H1 (cell line): Measurements from ENCODE around the gene ADGRA3. TPM values are rescaled to one million over a fixed set of nuclear protein-coding genes. Genes with fewer than 3 reads are reported as not detected.

ENCODE experiments used
- CTCF ChIA-PET: fragments of 300-600 bp; sonication (Branson Sonifier 250); formaldehyde crosslinking; loops from one replicate; lab custom pipeline; 2021; ENCODE audit not compliant: partially characterized antibody; lab: Charles Lee
- POLR2A ChIA-PET: fragments of 300-600 bp; sonication (Branson Sonifier 250); formaldehyde crosslinking; loops from one replicate; lab custom pipeline; 2021; ENCODE audit warnings: inconsistent platforms; ENCODE audit not compliant: partially characterized antibody; lab: Charles Lee
- DNase-seq, 2 experiments: peaks; one replicate each; pipeline versions ENCODE4 v3.0.0 to v3.0.0-alpha.2; 2010 to 2022; ENCODE audit warnings: low spot score in 2 of 2, low read depth in 1 of 2, mixed read lengths in 1 of 2
- FAIRE-seq: peaks from 2 replicates; lab custom pipeline; 2011; peaks lifted over from hg19 to GRCh38; lab: Jason Lieb, UNC
- H2AFZ ChIP-seq: 2 replicates; pipeline ENCODE4 v1.8.1; 2012; ENCODE audit warnings: low read length, inconsistent platforms
- H2AK5ac ChIP-seq: 2 replicates; pipeline ENCODE4 v1.6.1; 2013; ENCODE audit warnings: low read depth, low read length
- H2BK120ac ChIP-seq: replicated peaks from 2 replicates; pipeline ENCODE3; 2013; ENCODE audit warnings: low read depth, low read length, inconsistent platforms
- H2BK12ac ChIP-seq: 2 replicates; pipeline ENCODE4 v1.6.1; 2013; ENCODE audit warnings: low read depth, low read length
- H2BK15ac ChIP-seq: 2 replicates; pipeline ENCODE4 v1.6.1; 2013; ENCODE audit warnings: low read length
- H2BK20ac ChIP-seq: 2 replicates; pipeline ENCODE4 v1.6.1; 2013; ENCODE audit warnings: low read length
- H2BK5ac ChIP-seq: 2 replicates; pipeline ENCODE4 v1.6.1; 2013; ENCODE audit warnings: low read depth, low read length
- H3K14ac ChIP-seq: 2 replicates; pipeline ENCODE4 v1.6.1; 2013; ENCODE audit warnings: inconsistent platforms; ENCODE audit not compliant: insufficient read length
- H3K18ac ChIP-seq: 2 replicates; pipeline ENCODE4 v1.6.1; 2013; ENCODE audit warnings: low read length; ENCODE audit errors: extremely low read depth
- H3K23ac ChIP-seq: 2 replicates; pipeline ENCODE4 v1.6.1; 2013; ENCODE audit warnings: inconsistent platforms; ENCODE audit not compliant: insufficient read length
- H3K23me2 ChIP-seq: 2 replicates; pipeline ENCODE4 v1.6.1; 2013; ENCODE audit warnings: low read depth, low read length
- H3K27ac ChIP-seq: 2 replicates; pipeline ENCODE4 v1.6.1; 2011; ENCODE audit warnings: low read depth, low read length, inconsistent platforms
- H3K27me3 ChIP-seq, 4 experiments: replicated peaks in 1 of 4; 1 replicate in 1 of 4; 2 replicates in 3 of 4; pipeline versions ENCODE4 v1.6.1 to v1.8.1; 2011 to 2013; ENCODE audit warnings: low read length in 3 of 4, mild to moderate bottlenecking in 3 of 4, inconsistent platforms in 2 of 4, mixed read lengths in 2 of 4, moderate library complexity in 1 of 4; ENCODE audit not compliant: control insufficient read depth in 3 of 4, insufficient read depth in 3 of 4; ENCODE audit errors: extremely low read depth in 1 of 4
- H3K36me3 ChIP-seq, 4 experiments: 2 replicates each; pipeline versions ENCODE4 v1.6.1 to v1.8.1; 2011 to 2013; ENCODE audit warnings: mild to moderate bottlenecking in 4 of 4, low read length in 3 of 4, moderate library complexity in 2 of 4, control low read depth in 1 of 4, inconsistent platforms in 1 of 4; ENCODE audit not compliant: insufficient read depth in 4 of 4, control insufficient read depth in 2 of 4
- H3K4ac ChIP-seq: replicated peaks from 2 replicates; pipeline ENCODE3; 2013; ENCODE audit warnings: low read length, low read depth, mixed read lengths, inconsistent platforms; ENCODE audit not compliant: insufficient read length
- H3K4me1 ChIP-seq, 4 experiments: replicated peaks in 1 of 4; 1 replicate in 1 of 4; 2 replicates in 3 of 4; pipeline versions ENCODE4 v1.6.1 to v1.8.1; 2011 to 2013; ENCODE audit warnings: low read length in 3 of 4, inconsistent platforms in 2 of 4, mixed read lengths in 1 of 4; ENCODE audit not compliant: insufficient read depth in 4 of 4, control insufficient read depth in 3 of 4
- H3K4me2 ChIP-seq, 2 experiments: 2 replicates each; pipeline versions ENCODE4 v1.6.1 to v1.8.1; 2011 to 2013; ENCODE audit warnings: low read depth in 2 of 2, low read length in 2 of 2, control low read depth in 1 of 2, inconsistent platforms in 1 of 2, mild to moderate bottlenecking in 1 of 2; ENCODE audit not compliant: insufficient read depth in 1 of 2
- H3K4me3 ChIP-seq, 4 experiments: fragments of 200-600, 300-600 bp in 1 of 4; sonication (generic), shearing (Covaris generic), sonication (Bioruptor Twin) in 1 of 4; 2 replicates each; pipeline versions ENCODE4 v1.5.1 to v1.8.1; 2011 to 2016; ENCODE audit warnings: low read length in 4 of 4, low read depth in 3 of 4, control low read depth in 2 of 4, inconsistent platforms in 2 of 4, mild to moderate bottlenecking in 2 of 4, mixed read lengths in 1 of 4, moderate library complexity in 1 of 4; ENCODE audit not compliant: insufficient read depth in 2 of 4; ENCODE audit errors: extremely low read depth in 1 of 4
- H3K56ac ChIP-seq: replicated peaks from 2 replicates; pipeline ENCODE3; 2013; ENCODE audit warnings: low read depth, mild to moderate bottlenecking, mixed read lengths, low read length, inconsistent platforms; ENCODE audit not compliant: insufficient read length
- H3K79me1 ChIP-seq: 2 replicates; pipeline ENCODE4 v1.6.1; 2013; ENCODE audit warnings: low read depth, low read length, control low read depth
- H3K79me2 ChIP-seq, 2 experiments: 2 replicates each; pipeline versions ENCODE4 v1.6.1 to v1.8.1; 2012 to 2013; ENCODE audit warnings: low read length in 2 of 2, mild to moderate bottlenecking in 2 of 2, inconsistent platforms in 1 of 2; ENCODE audit not compliant: insufficient read depth in 2 of 2, control insufficient read depth in 1 of 2
- H3K9ac ChIP-seq, 4 experiments: replicated peaks in 1 of 4; 1 replicate in 1 of 4; 2 replicates in 3 of 4; pipeline versions ENCODE4 v1.6.1 to v1.8.1; 2011 to 2013; ENCODE audit warnings: low read depth in 3 of 4, low read length in 3 of 4, control low read depth in 2 of 4, mild to moderate bottlenecking in 2 of 4, moderate library complexity in 2 of 4, inconsistent platforms in 1 of 4; ENCODE audit errors: extremely low read depth in 1 of 4
- H3K9me3 ChIP-seq, 2 experiments: 2 replicates each; pipeline versions ENCODE4 v1.6.1 to v1.8.1; 2012 to 2013; ENCODE audit warnings: mild to moderate bottlenecking in 2 of 2, moderate library complexity in 2 of 2, control low read depth in 1 of 2, inconsistent platforms in 1 of 2, low read depth in 1 of 2, low read length in 1 of 2, mixed read lengths in 1 of 2; ENCODE audit not compliant: insufficient read depth in 2 of 2
- H4K20me1 ChIP-seq, 2 experiments: replicated peaks in 1 of 2; 2 replicates each; pipeline versions ENCODE3 to v1.8.1; 2011 to 2013; ENCODE audit warnings: inconsistent platforms in 2 of 2, low read length in 2 of 2, mild to moderate bottlenecking in 1 of 2; ENCODE audit not compliant: insufficient read depth in 2 of 2, control insufficient read depth in 1 of 2
- H4K5ac ChIP-seq: 2 replicates; pipeline ENCODE4 v1.6.1; 2013; ENCODE audit warnings: low read length, low read depth, mixed read lengths, inconsistent platforms; ENCODE audit not compliant: insufficient read length
- H4K8ac ChIP-seq: 2 replicates; pipeline ENCODE4 v1.8.0; 2013; ENCODE audit warnings: mild to moderate bottlenecking, moderate library complexity, low read length, inconsistent platforms; ENCODE audit not compliant: insufficient read depth; ENCODE audit errors: extremely low read depth
- H4K91ac ChIP-seq: replicated peaks from 2 replicates; pipeline ENCODE3; 2013; ENCODE audit warnings: low read length, mixed read lengths, inconsistent platforms; ENCODE audit not compliant: insufficient read length
- CBX5 ChIP-seq: fragments of 300-800, 300-1000 bp; sonication (generic); IDR thresholded peaks from 2 replicates; pipeline ENCODE4 v1.7.1; 2016; ENCODE audit warnings: antibody characterized with exemption, low read length, low read depth
- CHD1 ChIP-seq: IDR thresholded peaks from 2 replicates; pipeline ENCODE4 v1.6.1; 2012; ENCODE audit warnings: low read depth, low read length, improper control_type of control experiment
- EP300 ChIP-seq, 2 experiments: IDR thresholded peaks; 1 replicate in 1 of 2; 2 replicates in 1 of 2; pipeline ENCODE4 v1.6.1; 2011 to 2012; ENCODE audit warnings: low read depth in 2 of 2, low read length in 2 of 2, mild to moderate bottlenecking in 2 of 2, borderline replicate concordance in 1 of 2, inconsistent platforms in 1 of 2, moderate library complexity in 1 of 2
- GABPA ChIP-seq: IDR thresholded peaks from 2 replicates; pipeline ENCODE4 v1.6.1; 2011; ENCODE audit warnings: mild to moderate bottlenecking, low read length, moderate library complexity, borderline replicate concordance; ENCODE audit not compliant: insufficient read depth
- NANOG ChIP-seq: IDR thresholded peaks from 2 replicates; pipeline ENCODE4 v1.6.1; 2011; ENCODE audit warnings: low read length, low read depth, mild to moderate bottlenecking, inconsistent platforms; ENCODE audit not compliant: insufficient read depth, poor library complexity, severe bottlenecking
- RAD21 ChIP-seq, 2 experiments: IDR thresholded peaks in 1 of 2; conservative IDR thresholded peaks in 1 of 2; 2 replicates each; pipeline ENCODE4 v1.6.1; 2011; ENCODE audit warnings: low read depth in 2 of 2, low read length in 2 of 2, improper control_type of control experiment in 1 of 2, inconsistent platforms in 1 of 2, mild to moderate bottlenecking in 1 of 2, moderate library complexity in 1 of 2
- RBBP5 ChIP-seq: IDR thresholded peaks from 2 replicates; pipeline ENCODE4 v1.7.1; 2012; ENCODE audit warnings: low read depth, mild to moderate bottlenecking, inconsistent platforms, low read length, moderate library complexity, borderline replicate concordance
- SIRT6 ChIP-seq: IDR thresholded peaks from one replicate; pipeline ENCODE4 v1.7.1; 2012; ENCODE audit warnings: low read length, inconsistent platforms
- TEAD4 ChIP-seq: IDR thresholded peaks from 2 replicates; pipeline ENCODE4 v1.6.1; 2012; ENCODE audit warnings: low read depth, low read length, inconsistent platforms, mixed read lengths
- WGBS, 2 experiments: shearing (Covaris generic) in 1 of 2; methylation state at CpG; one replicate each; pipeline versions ENCODE4 v1.1.6 to v1.1.7; 2013 to 2015; ENCODE audit warnings: low lambda C conversion rate in 2 of 2, mixed read lengths in 2 of 2, inconsistent platforms in 1 of 2, low coverage in 1 of 2, missing lambda C conversion rate in 1 of 2; ENCODE audit not compliant: insufficient replicate concordance in 2 of 2, insufficient coverage in 1 of 2, insufficient read length in 1 of 2; ENCODE audit errors: extremely low coverage in 1 of 2, missing lambda C conversion rate in 1 of 2; 5-methylcytosine and 5-hydroxymethylcytosine counted together
- polyA plus RNA-seq, 7 experiments: library from polyadenylated mRNA; depleted of rRNA in 3 of 7; stranded (reverse) in 5 of 7; unstranded in 2 of 7; fragments of >200 nt in 5 of 7; fragments of 200-250 nt in 2 of 7; gene quantifications; 1 replicate in 5 of 7; 2 replicates in 1 of 7; 4 replicates in 1 of 7; pipeline versions ENCODE4 v1.2.1 to v1.2.3, GENCODE V29; 2011 to 2013; ENCODE audit warnings: missing spikeins in 2 of 7, mixed read lengths in 2 of 7
- total RNA-seq: library from RNA; stranded (reverse); fragmentation: NEBNext Ultra II Directional; extraction: Animal tissue kit (Norgen Biotek cat#: 25700); gene quantifications from 2 replicates; pipeline ENCODE4 v1.2.1, GENCODE V29; 2021
- TF ChIP-seq, protein P1 (sequence below): IDR thresholded peaks from 2 replicates; pipeline ENCODE4 v1.6.1; 2012; ENCODE audit warnings: inconsistent platforms

The ADGRA3 gene
- total and polyA plus RNA-seq, 2 of the 8 experiments (the other 6 are each of a cell fraction or from before 2014, with no cell fraction given) = 31.5 to 63.0 TPM

DNA sequence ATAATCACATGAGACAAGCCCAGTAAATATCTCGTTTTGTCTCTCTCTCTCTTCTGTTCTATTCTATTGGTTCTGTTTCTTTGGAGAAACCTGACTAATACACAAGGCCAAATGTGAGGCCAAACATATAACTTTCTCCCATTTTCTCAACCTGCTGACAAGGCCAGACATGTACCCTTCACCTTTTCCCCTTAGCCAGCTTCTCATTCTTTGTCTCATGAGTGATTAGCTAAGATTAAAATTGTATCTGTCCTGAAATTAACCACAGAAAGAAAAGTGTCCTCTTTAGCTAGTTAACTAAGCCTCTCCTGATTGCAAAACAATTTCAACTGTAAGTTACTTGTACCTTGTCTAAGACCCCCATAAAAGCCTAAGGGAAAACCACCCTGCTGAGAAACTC, 18.5 kb upstream of the ADGRA3 start:
- peaks cover 15 to 25% of the 10 kb centered on the region in 2 experiments for H3K9me3 ChIP-seq
- CTCF ChIA-PET = interaction anchor here (1.2 to 2.1 kb wide), 2 partner anchors 12 to 19 kb away, joined by 3 to 7 read pairs; no protein-coding TSS in a partner anchor
- DNase-seq = no peak

More for the DNA sequence above, 18.5 kb upstream of the ADGRA3 start:
- H2BK120ac ChIP-seq = no peak overlapping the region
- H3K4me2 ChIP-seq = no peak overlapping the region
- no peak overlapping the region for H4K91ac ChIP-seq
- no peak overlapping the region for H3K4me3 ChIP-seq
- H3K14ac ChIP-seq = no peak overlapping the region
- no peak overlapping the region for H4K8ac ChIP-seq
- no peak overlapping the region for H2BK20ac ChIP-seq
- H3K36me3 ChIP-seq = peaks cover 0 to 3% (median 0%) of the 10 kb centered on the region in 4 experiments; a peak in 2 of 8 replicates
- POLR2A ChIA-PET = no interaction called here
- H3K27me3 ChIP-seq = no peaks in the 10 kb centered on the region
- no peak overlapping the region for H3K27ac ChIP-seq
- FAIRE-seq = no peak
- no peak overlapping the region for H3K18ac ChIP-seq
- H2BK5ac ChIP-seq = no peak overlapping the region
- H3K23me2 ChIP-seq = no peaks in the 10 kb centered on the region
- H2BK12ac ChIP-seq = no peak overlapping the region
- 100% methylated on average over 1 of the region's 1 CpG; no CpG with 5 or more reads in 1 of the 2 experiments for WGBS, 2 experiments
- H2BK15ac ChIP-seq = no peak overlapping the region
- H2AK5ac ChIP-seq = no peak overlapping the region
- H3K79me2 ChIP-seq = no peaks in the 10 kb centered on the region
- no peaks in the 10 kb centered on the region for H4K20me1 ChIP-seq
- no peak overlapping the region for H2AFZ ChIP-seq
- no peak overlapping the region for H3K23ac ChIP-seq
- H3K79me1 ChIP-seq = no peaks in the 10 kb centered on the region
- TF ChIP-seq GABPA = no peak
- TF ChIP-seq NANOG = no peak
- no peak for TF ChIP-seq TEAD4
- no peak for TF ChIP-seq CBX5
- no peak for TF ChIP-seq EP300 (IDR thresholded peaks at IDR 0.05; ENCODE audit: borderline replicate concordance in 1 of 2, low read depth in 2 of 2, low read length in 2 of 2)
- TF ChIP-seq SIRT6 = no peak
- TF ChIP-seq CHD1 = no peak
- TF ChIP-seq RAD21 (IDR thresholded peaks at IDR 0.05 in 1 of 2, conservative IDR thresholded peaks at IDR 0.05 in 1 of 2; ENCODE audit: low read depth in 2 of 2, low read length in 2 of 2) = no peak
- TF ChIP-seq, protein P1, sequence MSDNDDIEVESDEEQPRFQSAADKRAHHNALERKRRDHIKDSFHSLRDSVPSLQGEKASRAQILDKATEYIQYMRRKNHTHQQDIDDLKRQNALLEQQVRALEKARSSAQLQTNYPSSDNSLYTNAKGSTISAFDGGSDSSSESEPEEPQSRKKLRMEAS = no peak
- no peak for TF ChIP-seq RBBP5
- TF ChIP-seq, all 59 proteins: peak for 0
- Histone ChIP-seq H3K4me1 (no peaks in the 10 kb centered on the region), H3K9ac (no peak overlapping the region), H4K5ac (no peak overlapping the region), H3K4ac (no peak overlapping the region), H3K56ac (no peak overlapping the region)
